ENCODE data around the gene TLCD3B. TPM values are rescaled to one million over a fixed set of nuclear protein-coding genes. Genes with fewer than 3 reads are reported as not detected.

TLCD3B gene
- total and polyA plus RNA-seq, 9 of the 15 experiments (the other 6 are each of a cell fraction or from before 2014, with no cell fraction given): 0.10 to 0.52 (median 0.23) TPM; not detected in 4

GRCh38 chr16:30063278-30063892 lies 32.3 kb upstream of the TLCD3B start:
- in situ Hi-C loops (cut with MboI) (no loop called here), intact Hi-C loops (cut with micrococcal nuclease) (loop anchor here (10.0 kb wide), 2 partner anchors 311 to 591 kb away; partner anchors contain the start of genes FBRS, MYL11, PRR14 and TBC1D10B)
- peaks cover 1% of the 10 kb centered on the region for H3K9me1 ChIP-seq (ENCODE audit: control insufficient read depth, insufficient read depth, low read length)
- peaks cover 23% of the 10 kb centered on the region for H4K20me1 ChIP-seq (replicated peaks; ENCODE audit: control insufficient read depth, insufficient read depth, low read length)
- H3K36me3 ChIP-seq (ENCODE audit: control insufficient read depth, insufficient read depth, low read length): peaks cover 23% of the 10 kb centered on the region
- H3K79me2 ChIP-seq (ENCODE audit: control insufficient read depth, insufficient read depth, low read length): peaks cover 51% of the 10 kb centered on the region
- H3K9me3 ChIP-seq (replicated peaks; ENCODE audit: control insufficient read depth, insufficient read depth, low read depth, low read length): no peaks in the 10 kb centered on the region
- H3K4me2 ChIP-seq (ENCODE audit: insufficient read depth, low read length): peak overlapping the region; percentile 92
- BruUV-seq (replicated peaks): no TSS peak
- H3K27ac ChIP-seq (ENCODE audit: extremely low read depth, low read depth, low read length): peak overlapping the region; percentile 99
- peak; percentile 3 for TF ChIP-seq KDM5B (IDR thresholded peaks at IDR 0.05; ENCODE audit: insufficient replicate concordance, low read depth, low read length)
- TF ChIP-seq BCOR (IDR thresholded peaks at IDR 0.05): peak; percentile 34; the same call in 1 of the 2 replicates
- TF ChIP-seq ZNF165 (CRISPR knock-in tag; IDR thresholded peaks at IDR 0.05; ENCODE audit: borderline replicate concordance): no peak
- TF ChIP-seq KLF10 (CRISPR knock-in tag; IDR thresholded peaks at IDR 0.05): no peak
- TF ChIP-seq ZNF644 (tag; IDR thresholded peaks at IDR 0.05; ENCODE audit: low read depth): no peak
- TF ChIP-seq, protein P1, sequence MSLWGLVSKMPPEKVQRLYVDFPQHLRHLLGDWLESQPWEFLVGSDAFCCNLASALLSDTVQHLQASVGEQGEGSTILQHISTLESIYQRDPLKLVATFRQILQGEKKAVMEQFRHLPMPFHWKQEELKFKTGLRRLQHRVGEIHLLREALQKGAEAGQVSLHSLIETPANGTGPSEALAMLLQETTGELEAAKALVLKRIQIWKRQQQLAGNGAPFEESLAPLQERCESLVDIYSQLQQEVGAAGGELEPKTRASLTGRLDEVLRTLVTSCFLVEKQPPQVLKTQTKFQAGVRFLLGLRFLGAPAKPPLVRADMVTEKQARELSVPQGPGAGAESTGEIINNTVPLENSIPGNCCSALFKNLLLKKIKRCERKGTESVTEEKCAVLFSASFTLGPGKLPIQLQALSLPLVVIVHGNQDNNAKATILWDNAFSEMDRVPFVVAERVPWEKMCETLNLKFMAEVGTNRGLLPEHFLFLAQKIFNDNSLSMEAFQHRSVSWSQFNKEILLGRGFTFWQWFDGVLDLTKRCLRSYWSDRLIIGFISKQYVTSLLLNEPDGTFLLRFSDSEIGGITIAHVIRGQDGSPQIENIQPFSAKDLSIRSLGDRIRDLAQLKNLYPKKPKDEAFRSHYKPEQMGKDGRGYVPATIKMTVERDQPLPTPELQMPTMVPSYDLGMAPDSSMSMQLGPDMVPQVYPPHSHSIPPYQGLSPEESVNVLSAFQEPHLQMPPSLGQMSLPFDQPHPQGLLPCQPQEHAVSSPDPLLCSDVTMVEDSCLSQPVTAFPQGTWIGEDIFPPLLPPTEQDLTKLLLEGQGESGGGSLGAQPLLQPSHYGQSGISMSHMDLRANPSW (CRISPR knock-in tag; IDR thresholded peaks at IDR 0.05): no peak
- peak; percentile 90 for TF ChIP-seq ZNF24 (IDR thresholded peaks at IDR 0.05)
- no peak for TF ChIP-seq ZNF707 (CRISPR knock-in tag; conservative IDR thresholded peaks at IDR 0.05)
- FAIRE-seq (no peak), DNase-seq (ENCODE audit: extremely low read depth in 1 of 4, low spot score in 3 of 4) (no peak), ATAC-seq (no peak)
- 79% methylated on average over 11 of the region's 12 CpGs for WGBS (ENCODE audit: insufficient coverage, low coverage, missing lambda C conversion rate)
- CTCF ChIA-PET (ENCODE audit: low intra/inter-chr PET ratio): no interaction called here
- H2AFZ ChIP-seq (ENCODE audit: low read depth, low read length): 0 out of 2 replicates have a peak overlapping the region, but pooled peaks have one; percentile 76
- H3K27me3 ChIP-seq (ENCODE audit: control insufficient read depth in 2 of 2, insufficient read depth in 2 of 2, low read length in 2 of 2): no peaks in the 10 kb centered on the region
- H3K4me3 ChIP-seq: peak overlapping the region; percentile 88
- POLR2A ChIA-PET: interaction anchor here (0.6 to 0.7 kb wide), 2 partner anchors 11 to 523 kb away, joined by 3 read pairs; no protein-coding TSS in a partner anchor
- H3K9ac ChIP-seq (ENCODE audit: insufficient read depth in 1 of 2, low read depth in 2 of 2, low read length in 2 of 2): peak overlapping the region; percentile 93 to 100; a peak in 3 of 4 replicates
- H3K4me1 ChIP-seq (replicated peaks in 1 of 2; ENCODE audit: control insufficient read depth in 2 of 2, insufficient read depth in 2 of 2, low read length in 2 of 2): peaks cover 28 to 47% of the 10 kb centered on the region in 2 experiments

All from K562 (cell line).